T47D (cell line): ENCODE data around the gene NXPH1.
A peak's percentile ranks its signal among the peaks of the same experiment; 100 is the strongest.

ENCODE experiments used
- DNase-seq, 2 experiments: peaks; one replicate each; pipeline versions ENCODE4 v3.0.0 to v3.0.0-alpha.2; 2011 to 2012; ENCODE audit warnings: low read depth in 1 of 2, low spot score in 1 of 2
- JUND ChIP-seq: IDR thresholded peaks from 2 replicates; pipeline ENCODE4 v1.6.1; 2012; ENCODE audit warnings: low read depth
- in situ Hi-C: cut with HindIII; loops from 2 replicates; pipeline ENCODE4 v1.10.0; 2016; ENCODE audit warnings: low sequenced_read_pairs, low pct_unique_long_range_greater_than_20kb

The NXPH1 gene

DNA sequence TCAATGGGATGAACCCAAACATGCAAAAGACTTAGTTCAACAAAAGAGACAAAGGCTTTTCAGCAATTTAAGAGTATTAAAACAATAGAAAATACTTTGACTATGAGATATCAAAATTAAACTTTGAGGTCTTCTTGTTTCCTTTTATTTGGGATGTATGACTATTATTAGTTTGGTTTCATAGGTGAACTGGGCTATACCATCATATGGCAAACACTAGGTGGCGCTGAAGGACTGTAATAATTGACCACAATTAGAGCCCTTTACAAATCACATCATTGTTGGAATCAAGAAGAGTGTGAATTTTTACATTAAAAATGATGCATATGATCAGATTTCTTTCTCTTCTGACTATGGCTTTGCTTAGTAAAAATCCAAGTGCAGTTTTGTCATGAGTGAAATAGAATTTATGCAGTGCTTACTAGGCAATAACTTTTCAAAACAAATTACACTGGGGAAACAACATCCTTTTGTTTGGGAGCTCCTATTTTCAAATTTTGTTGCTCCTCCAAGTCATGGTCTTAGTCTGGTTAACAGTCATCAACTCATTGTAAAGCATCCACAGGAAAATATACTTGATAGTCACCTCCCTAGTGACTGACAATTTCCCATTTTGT lies 14.7 kb upstream of the NXPH1 start:
- TF ChIP-seq JUND: no peak
- in situ Hi-C loops: no loop called here
- DNase-seq: peak in 1 of 2 experiments; percentile 83

DNA sequence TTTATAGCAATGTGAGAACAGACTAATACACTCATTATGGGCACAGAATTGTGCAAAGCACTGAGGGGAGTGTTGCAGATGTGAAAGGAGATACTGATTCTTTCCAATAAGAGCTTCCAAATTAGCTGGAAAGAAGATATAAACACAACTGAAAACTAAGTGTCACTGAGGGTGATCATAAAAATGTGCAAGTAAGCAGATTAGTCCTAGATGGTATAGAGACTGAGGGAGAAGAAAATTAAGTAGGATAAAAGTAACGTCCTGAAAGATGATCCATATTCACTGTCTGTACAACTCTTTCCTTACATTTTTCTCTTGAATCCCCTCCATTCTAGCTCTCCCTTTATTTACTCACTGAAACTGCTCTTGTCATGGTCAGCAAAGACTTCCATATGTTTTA lies 11.2 kb upstream of the NXPH1 start:
- no peak for TF ChIP-seq JUND
- in situ Hi-C loops: no loop called here
- no peak for DNase-seq

DNA sequence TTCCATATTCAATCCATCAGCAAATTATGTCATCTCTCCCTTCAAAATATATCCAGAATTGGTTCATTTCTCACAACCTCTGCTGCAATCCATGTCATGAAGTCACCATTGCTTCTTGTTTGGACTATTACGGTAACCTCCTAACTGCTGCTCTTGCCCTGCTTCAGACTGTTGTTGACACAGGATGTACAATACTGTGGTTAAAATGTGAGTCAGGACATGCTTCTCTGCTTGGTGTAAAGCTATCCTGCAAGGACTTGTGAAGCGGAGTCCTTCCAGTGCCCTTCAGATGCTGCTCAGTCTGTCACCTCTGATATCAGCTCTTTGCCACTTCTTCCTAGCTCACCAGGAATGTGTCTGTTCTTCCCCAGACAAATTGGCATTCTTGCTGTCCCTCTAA lies 10.4 kb upstream of the NXPH1 start:
- in situ Hi-C loops: no loop called here
- DNase-seq: no peak
- no peak for TF ChIP-seq JUND

DNA sequence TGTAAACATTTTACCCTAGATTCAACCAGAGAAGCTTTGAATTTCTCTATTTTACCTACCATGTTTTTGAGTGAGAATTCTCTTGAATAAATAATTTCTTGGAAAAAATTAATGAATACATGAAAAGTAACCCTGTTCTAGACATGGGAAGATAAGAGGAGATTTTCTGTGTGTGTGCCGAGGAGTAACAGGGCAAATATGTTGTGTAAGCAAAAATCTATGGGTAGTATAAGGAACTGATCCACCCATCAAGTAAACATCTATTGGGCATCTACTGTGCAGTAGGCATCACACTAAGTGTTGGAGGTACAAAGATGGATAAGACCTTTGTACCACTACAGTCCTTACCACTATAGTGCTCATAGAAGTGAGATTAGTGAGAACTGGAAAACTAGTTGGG lies 8.2 kb upstream of the NXPH1 start:
- TF ChIP-seq JUND: no peak
- DNase-seq: no peak
- in situ Hi-C loops: no loop called here

DNA sequence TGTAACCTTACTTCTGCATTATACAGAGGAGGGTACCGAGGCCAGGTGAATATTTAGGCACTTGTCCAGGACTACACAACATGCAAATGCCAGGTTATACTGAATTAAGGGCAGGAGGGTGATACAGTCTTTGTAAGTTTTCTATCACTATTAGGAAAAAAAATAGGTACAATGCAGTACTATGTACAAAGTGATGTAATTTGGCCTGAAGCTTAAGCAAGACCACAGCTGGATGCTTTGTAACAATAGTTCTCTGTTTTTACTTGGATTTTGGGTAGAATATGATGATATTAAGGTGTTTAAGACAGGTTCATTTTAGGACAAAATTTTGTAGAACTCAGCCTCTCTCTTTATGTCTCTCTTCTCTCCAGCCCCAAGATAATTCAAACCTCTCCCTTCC lies 2.8 kb upstream of the NXPH1 start:
- no peak for DNase-seq
- in situ Hi-C loops: no loop called here
- TF ChIP-seq JUND: no peak

DNA sequence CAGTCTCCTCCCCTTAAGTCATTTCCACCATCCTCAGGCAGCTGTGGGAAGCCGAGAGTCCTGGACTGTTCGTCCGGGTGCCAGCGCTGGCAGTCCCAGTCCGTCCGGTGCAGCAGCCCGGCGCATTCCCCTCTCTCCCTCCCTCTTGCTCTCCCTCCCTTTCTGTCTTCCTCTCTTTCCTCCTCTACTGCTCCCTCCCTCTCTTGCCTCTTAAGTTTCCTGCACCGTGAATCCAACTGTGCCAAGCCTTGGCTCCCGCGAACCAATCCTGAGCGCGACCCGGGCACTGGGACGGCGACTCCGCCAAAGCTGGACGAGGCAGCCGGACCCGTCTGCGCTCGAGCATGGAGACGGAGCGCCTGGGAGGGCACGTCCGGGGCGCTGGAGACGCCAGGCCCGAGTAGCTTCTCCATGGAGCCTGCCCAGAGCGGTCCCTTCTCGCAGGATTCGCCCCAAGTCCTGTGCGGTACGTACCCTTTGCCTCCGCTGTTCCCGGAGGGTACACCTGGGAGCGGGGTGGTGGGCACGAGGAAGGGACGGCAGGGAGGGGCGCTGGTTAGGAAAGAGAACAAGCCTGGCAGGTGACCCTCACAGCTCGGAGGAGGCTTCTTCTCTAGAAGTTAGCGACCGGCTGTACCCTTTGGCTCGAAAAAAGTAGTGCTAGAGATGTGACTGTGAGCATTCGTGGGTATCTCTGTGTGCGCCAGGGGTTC lies 1.0 kb downstream of the NXPH1 start:
- no peak for DNase-seq
- in situ Hi-C loops: no loop called here
- no peak for TF ChIP-seq JUND

DNA sequence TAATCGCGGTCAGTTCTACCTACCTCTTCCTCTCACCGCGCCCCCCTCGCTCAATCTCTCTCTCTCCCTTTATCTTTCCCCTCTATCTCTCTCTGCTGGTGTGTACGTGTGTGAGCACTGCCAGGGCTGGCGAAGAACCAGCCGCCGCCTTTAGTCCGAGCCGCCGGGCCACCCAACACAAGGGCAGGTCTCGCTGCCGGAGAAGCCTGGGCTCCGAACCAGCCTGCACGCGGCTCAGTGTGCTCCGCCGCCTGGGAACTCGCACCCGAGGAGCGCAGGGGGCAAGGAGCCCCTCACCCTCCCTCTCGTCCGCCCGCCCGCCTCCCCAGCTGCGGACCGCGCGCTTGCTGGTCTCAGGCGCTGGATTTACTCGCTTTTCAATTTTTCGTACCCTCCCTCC lies 1.7 kb downstream of the NXPH1 start:
- DNase-seq: no peak
- in situ Hi-C loops: no loop called here
- TF ChIP-seq JUND: no peak

DNA sequence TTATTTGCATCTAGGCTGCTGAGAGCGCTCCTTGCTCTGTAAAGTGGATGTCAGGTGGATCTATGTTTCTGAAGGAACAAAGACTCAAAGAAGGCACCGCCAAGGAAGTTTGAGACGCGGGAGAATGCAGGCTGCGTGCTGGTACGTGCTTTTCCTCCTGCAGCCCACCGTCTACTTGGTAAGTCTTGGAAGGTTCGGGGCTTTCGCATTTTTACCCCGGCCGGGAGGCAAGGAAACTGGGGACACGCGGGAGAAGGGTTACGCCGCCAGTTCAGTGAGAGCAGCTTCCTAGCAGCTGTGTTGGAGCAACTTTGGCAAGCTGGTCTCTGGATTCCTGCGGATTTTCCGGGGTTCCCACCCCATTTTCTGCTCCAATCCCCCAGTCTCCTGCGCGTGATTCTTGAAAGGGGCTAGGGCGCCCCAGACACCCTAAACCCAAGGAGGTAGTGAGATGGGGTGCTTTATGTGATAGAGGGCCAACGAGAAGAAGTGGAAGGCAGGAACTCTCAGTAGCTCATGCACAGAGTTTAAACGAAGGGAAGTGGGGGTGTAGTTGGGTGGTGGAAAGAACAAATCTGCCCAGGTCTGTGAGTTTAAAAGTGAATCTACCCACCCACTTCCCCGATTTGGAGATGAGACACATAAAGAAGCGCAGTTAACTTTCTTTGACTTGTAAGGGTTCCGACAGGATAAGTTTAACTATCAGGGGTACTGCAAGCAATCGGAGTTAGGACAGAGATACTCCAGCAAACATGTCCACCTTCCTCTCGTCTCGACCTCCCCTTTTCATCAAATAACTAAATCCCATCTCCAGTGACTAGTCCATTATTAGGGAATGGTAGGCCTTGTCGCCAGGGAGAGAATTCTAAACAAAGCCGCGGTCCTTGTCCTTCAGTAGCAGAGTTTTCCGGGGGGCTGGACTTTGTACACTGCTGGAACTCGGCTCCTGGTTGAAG lies 2.5 kb downstream of the NXPH1 start:
- no peak for DNase-seq
- TF ChIP-seq JUND: no peak
- in situ Hi-C loops: no loop called here

DNA sequence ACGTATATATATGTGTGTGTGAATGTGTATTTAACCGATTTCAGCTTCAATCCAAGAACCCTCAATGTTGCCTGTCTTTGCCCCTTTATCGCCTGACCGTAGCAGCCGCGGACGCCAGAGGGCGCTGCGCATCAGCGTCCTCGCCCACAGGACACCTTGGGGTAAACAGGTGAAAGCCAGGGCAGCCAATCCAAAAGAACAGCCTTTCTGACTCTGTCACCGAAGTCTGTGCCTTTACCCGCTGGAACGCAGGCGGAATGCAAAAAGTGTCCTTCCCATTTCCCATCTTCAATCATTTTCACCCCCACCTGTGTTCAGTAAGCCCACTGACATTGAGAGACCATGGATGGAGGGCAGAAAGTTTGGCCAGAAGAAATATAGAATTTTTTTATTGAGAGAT lies 3.6 kb downstream of the NXPH1 start:
- peak; percentile 84 to 96 for DNase-seq
- no peak for TF ChIP-seq JUND
- in situ Hi-C loops: no loop called here

DNA sequence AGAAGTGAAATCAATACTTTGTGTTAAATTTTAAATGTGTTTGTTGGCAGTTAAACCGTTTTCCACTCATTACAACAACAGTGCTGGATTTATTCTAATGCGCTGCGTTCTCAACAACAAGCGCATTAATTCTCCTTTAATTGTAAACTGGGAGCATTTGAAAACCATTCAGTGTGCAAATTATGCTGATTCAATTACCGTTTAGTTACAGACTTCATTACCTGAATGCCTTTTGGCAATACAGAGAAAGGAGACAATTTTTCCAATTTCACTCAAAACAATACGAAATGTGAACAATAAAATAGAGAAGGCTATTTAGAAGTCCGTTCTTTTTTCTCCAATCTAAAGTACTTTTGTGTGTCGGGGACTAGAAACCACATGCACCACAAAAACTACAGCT lies 4.2 kb downstream of the NXPH1 start:
- no peak for DNase-seq
- in situ Hi-C loops: no loop called here
- no peak for TF ChIP-seq JUND

DNA sequence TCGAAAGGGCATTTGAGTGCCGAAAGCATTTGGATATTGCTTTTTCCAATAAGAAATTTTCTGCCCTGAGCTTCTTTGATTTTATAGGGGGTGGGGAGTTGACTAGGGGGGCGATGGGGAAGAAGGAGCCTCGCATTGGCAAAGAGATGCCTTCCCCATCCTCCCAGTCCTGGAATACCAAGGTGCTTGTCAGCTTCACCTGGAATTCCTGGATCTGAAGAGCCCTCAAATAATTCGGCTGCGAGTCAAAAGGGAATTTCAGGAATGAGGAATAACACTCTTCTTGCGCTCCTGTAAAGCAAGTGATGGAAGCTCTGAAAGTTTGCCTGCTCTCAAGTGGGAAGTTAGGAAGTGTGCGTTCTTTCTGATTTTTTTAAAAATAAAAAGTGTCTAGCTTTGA lies 7.3 kb downstream of the NXPH1 start:
- DNase-seq: no peak
- in situ Hi-C loops: no loop called here
- no peak for TF ChIP-seq JUND

DNA sequence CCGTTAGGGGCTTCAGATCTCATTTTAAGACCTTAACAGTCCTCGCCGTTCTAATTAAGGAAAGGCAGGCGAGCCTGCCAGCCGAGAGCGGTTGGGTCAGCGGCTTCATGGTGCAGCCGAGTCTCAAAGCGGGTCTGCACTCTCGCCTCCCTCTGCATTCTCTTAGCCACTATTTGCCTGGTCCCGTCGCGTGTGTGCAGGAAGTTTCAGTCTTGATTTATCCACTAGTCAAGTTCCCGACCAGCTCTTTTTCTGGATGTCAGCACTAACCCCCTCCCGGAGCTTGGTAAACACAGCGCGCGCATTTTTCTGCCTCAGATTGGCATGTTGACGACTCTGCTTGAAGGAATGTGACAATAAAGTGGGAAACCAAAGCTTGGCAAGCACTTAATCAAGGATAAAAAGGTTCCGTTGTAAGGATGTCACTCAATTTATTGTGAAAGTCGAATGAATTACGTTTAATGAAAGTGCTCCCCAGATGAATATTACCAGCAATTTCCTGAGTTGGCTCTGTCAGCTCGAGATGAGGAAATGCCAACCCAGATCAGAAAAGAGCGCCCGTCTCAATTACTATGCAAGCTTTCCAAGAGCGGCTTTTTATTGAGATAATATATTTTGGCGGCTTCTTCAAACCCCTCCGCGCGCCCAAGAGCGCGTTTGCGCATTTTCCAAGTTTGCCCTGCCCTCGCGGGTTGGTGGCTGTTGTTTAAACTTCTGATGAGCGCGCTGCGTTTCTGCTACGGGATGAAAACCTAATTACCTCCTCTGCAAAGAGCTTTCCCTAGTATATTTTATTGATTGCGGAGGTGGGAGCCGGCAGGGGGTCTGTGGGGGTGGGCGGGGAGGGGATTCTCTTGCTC lies 7.9 kb downstream of the NXPH1 start:
- in situ Hi-C loops: no loop called here
- TF ChIP-seq JUND: no peak
- DNase-seq: no peak
